Heart left ventricle (tissue), 16 donors: ENCODE results near the gene PHKA1. TPM values are rescaled to one million over a fixed set of nuclear protein-coding genes. Genes with fewer than 3 reads are reported as not detected.
"Not testable (repeated sequence)": the region's sequence is repeated elsewhere in the genome, so short reads cannot be mapped to it uniquely, and the experiment has no call there.

Source experiments
- ATAC-seq, 4 donors: fragments of 200-7000 bp; cut with Tn5 transposase; one replicate each; pipeline ENCODE4 v1.9.1; 2020 to 2022; ENCODE audit warnings: moderate library complexity in 4 of 4, mild to moderate bottlenecking in 3 of 4, moderate number of reproducible peaks in 1 of 4
- DNase-seq, 5 donors: peaks; one replicate each; pipeline ENCODE4 v3.0.0-alpha.2; 2020
- H3K27ac ChIP-seq, 12 donors: fragments of 200-600 bp; sonication (generic) in 4 of 12; one replicate each; pipeline versions ENCODE4 v1.5.0 to v1.8.0; 2016 to 2022; ENCODE audit warnings: mild to moderate bottlenecking in 2 of 12
- H3K27me3 ChIP-seq, 9 donors: fragments of 200-600 bp; sonication (generic) in 2 of 9; one replicate each; pipeline versions ENCODE4 v1.5.1 to v1.8.0; 2016 to 2022; ENCODE audit warnings: mild to moderate bottlenecking in 3 of 9
- H3K36me3 ChIP-seq, 9 donors: fragments of 200-600 bp; sonication (generic) in 2 of 9; one replicate each; pipeline versions ENCODE4 v1.5.0 to v1.8.0; 2018 to 2022; ENCODE audit warnings: mild to moderate bottlenecking in 2 of 9
- H3K4me1 ChIP-seq, 12 donors: fragments of 200-600 bp; sonication (generic) in 4 of 12; one replicate each; pipeline versions ENCODE4 v1.5.0 to v1.8.0; 2016 to 2022; ENCODE audit warnings: mild to moderate bottlenecking in 3 of 12
- H3K4me3 ChIP-seq, 12 donors: fragments of 200-600 bp; sonication (generic) in 4 of 12; one replicate each; pipeline versions ENCODE4 v1.5.0 to v1.8.0; 2017 to 2022; ENCODE audit warnings: mild to moderate bottlenecking in 9 of 12, moderate library complexity in 4 of 12
- H3K9me3 ChIP-seq, 12 donors: fragments of 200-600 bp; sonication (generic) in 4 of 12; one replicate each; pipeline versions ENCODE4 v1.5.0 to v1.8.0; 2016 to 2022; ENCODE audit warnings: mild to moderate bottlenecking in 1 of 12
- CTCF ChIP-seq, 12 donors: fragments of 200-600 bp; sonication (generic) in 4 of 12; IDR thresholded peaks; one replicate each; pipeline versions ENCODE4 v1.5.0 to v1.8.0; 2018 to 2022; ENCODE audit warnings: antibody characterized with exemption in 12 of 12, mild to moderate bottlenecking in 5 of 12
- POLR2A ChIP-seq, 2 donors: fragments of 450-650 bp; IDR thresholded peaks; one replicate each; pipeline ENCODE4 v1.6.1; 2017; ENCODE audit warnings: antibody characterized with exemption in 2 of 2, mild to moderate bottlenecking in 2 of 2, moderate library complexity in 2 of 2
- WGBS, 4 donors: extraction: QIAGEN DNeasy Blood & Tissue Kit in 2 of 4; methylation state at CpG; one replicate each; pipeline versions ENCODE4 v1.1.5 to v1.1.7; 2013 to 2018; 5-methylcytosine and 5-hydroxymethylcytosine counted together
- intact Hi-C, 10 donors: fragments of 100-400 bp; cut with DNase I; formaldehyde crosslinking; loops; one replicate each; pipeline versions ENCODE4 v1.11.1 to v1.14.2; 2022
- polyA plus RNA-seq, 2 donors: library from polyadenylated mRNA; stranded (reverse); fragments of 200-250 nt; gene quantifications; one replicate each; pipeline ENCODE4 v1.2.3, GENCODE V29; 2013
- total RNA-seq, 9 donors: library from RNA; depleted of rRNA in 2 of 9; stranded (reverse); fragments of >200 nt in 2 of 9; fragmentation: NEBNext Ultra II Directional in 3 of 9; extraction: Animal tissue kit (Norgen Biotek cat#: 25700) in 3 of 9; gene quantifications; one replicate each; pipeline versions ENCODE4 v1.1.0 to v1.2.4, GENCODE V29; 2016 to 2023
- donor health status: ischemic (EF 13 %, LVEDD 7.1; RV severe dilation, severe dysfunction).
- donor health status: healthy with polysubstance abuse.
- donor health status: DM: no; HTN: yes; CAD: no.
- donor health status: DM: no; HTN: no; CAD: no.
- donor health status: ischemic (EF 25% LVEDD 6.9; RV normal size, moderate dysfunction).
- donor health status: ischemic (EF 25% LVEDD 5.7; RV mildly dilated, moderate dysfunction).
- donor health status: healthy.
- donor health status: DM: yes; HTN: yes; CAD: no.
- donor health status: ischemic (EF 35%, LVEDD 5.7; RV mildly dilated, moderate dysfunction).
- donor health status: nonischemic (EF 11% LVEDD 7.7; RV severe dilation, severe dysfunction).
- donor health status: DM: yes; HTN: yes; CAD: no.
- donor health status: PGD.
- donor health status: ischemic (EF 29% LVEDD 5.4; RV normal size, mild dysfunction).
- donor health status: nonischemic (EF 23%, LVEDD 6.1; RV moderate dilation, normal function).

The PHKA1 gene
- total and polyA plus RNA-seq, 11 donors, result 3.9 to 21.3 (median 10.7) TPM

- WGBS, 4 donors, result 55 to 88% (median 70%) methylated on average over 12 to 16 of the region's 16 CpGs
- DNase-seq (no peak), ATAC-seq (peak in 2 of 4 donors; percentile 13 to 41)
- Histone ChIP-seq H3K9me3 (no peaks in the 10 kb centered on the region), H3K36me3 (no peaks in the 10 kb centered on the region), H3K27me3 (peaks cover 0 to 7% (median 0%) of the 10 kb centered on the region in 9 donors), H3K4me1 (peaks cover 0 to 6% (median 0%) of the 10 kb centered on the region in 12 donors), H3K27ac (no peak overlapping the region), H3K4me3 (no peak overlapping the region)
- intact Hi-C loops, result no loop called here
- TF ChIP-seq CTCF (IDR thresholded peaks at IDR 0.05) (no peak), POLR2A (IDR thresholded peaks at IDR 0.05) (no peak)
Observed at GRCh38 chrX:72554448-72555140, 159.5 kb downstream of the PHKA1 start.

- H3K4me3 ChIP-seq, H3K9me3 ChIP-seq, intact Hi-C loops, H3K27me3 ChIP-seq, ATAC-seq, DNase-seq, H3K36me3 ChIP-seq, H3K27ac ChIP-seq, H3K4me1 ChIP-seq: not testable (repeated sequence)
- WGBS, 4 donors, result 77 to 91% (median 84%) methylated on average over 6 of the region's 6 CpGs
Observed at GRCh38 chrX:72552443-72552842, 161.7 kb downstream of the PHKA1 start.

GRCh38 chrX:72545990-72546389, 168.1 kb downstream of the PHKA1 start:
- no peaks in the 10 kb centered on the region for H3K27me3 ChIP-seq
- no peak overlapping the region for H3K4me3 ChIP-seq
- no peaks in the 10 kb centered on the region for H3K9me3 ChIP-seq
- ATAC-seq (no peak), DNase-seq (no peak)
- no peak overlapping the region for H3K27ac ChIP-seq
- TF ChIP-seq POLR2A (IDR thresholded peaks at IDR 0.05), result no peak
- peak in 2 of 12 donors; percentile 6 to 26 for TF ChIP-seq CTCF (IDR thresholded peaks at IDR 0.05)
- peaks cover 0 to 3% (median 0%) of the 10 kb centered on the region in 12 donors for H3K4me1 ChIP-seq
- intact Hi-C loops, result loop anchor here in 8 of 10 donors (10.0 kb wide), 4 partner anchors 241 to 541 kb away; partner anchors contain the start of genes CITED1 (in 5 of the 8) and RPS4X (in 2 of the 8)
- H3K36me3 ChIP-seq, result peaks cover 0 to 3% (median 0%) of the 10 kb centered on the region in 9 donors

GRCh38 chrX:72540318-72540717, 173.8 kb downstream of the PHKA1 start:
- DNase-seq (no peak), ATAC-seq (peak in 3 of 4 donors; percentile 33 to 59 (median 53))
- H3K4me1 ChIP-seq, result peaks cover 0 to 13% (median 0%) of the 10 kb centered on the region in 12 donors
- 2 to 20% (median 11%) methylated on average over 5 of the region's 5 CpGs for WGBS, 4 donors
- intact Hi-C loops, result loop anchor here in 9 of 10 donors (2.0 to 10.0 kb wide), 7 partner anchors 158 to 536 kb away; partner anchors contain the start of genes CITED1 (in 5 of the 9) and RPS4X (in 2 of the 9)
- peak overlapping the region in 4 of 12 donors; percentile 9 to 35 (median 30) for H3K27ac ChIP-seq
- no peaks in the 10 kb centered on the region for H3K9me3 ChIP-seq
- TF ChIP-seq CTCF (IDR thresholded peaks at IDR 0.05), result peak in 9 of 12 donors; percentile 21 to 51 (median 37)
- no peak for TF ChIP-seq POLR2A (IDR thresholded peaks at IDR 0.05)
- H3K27me3 ChIP-seq, result peaks cover 0 to 4% (median 0%) of the 10 kb centered on the region in 9 donors
- peaks cover 0 to 3% (median 0%) of the 10 kb centered on the region in 9 donors for H3K36me3 ChIP-seq
- H3K4me3 ChIP-seq, result peak overlapping the region in 1 of 12 donors; percentile 1
